NCI-H2029 (cell line): ENCODE measurements around the gene LDLRAD4.

Source experiments
- DNase-seq: peaks from one replicate; lab custom pipeline; 2025; lab: John Stamatoyannopoulos, UW

LDLRAD4 gene

GRCh38 chr18:13265911-13266217 lies 47.3 kb downstream of the LDLRAD4 start:
- no peak for DNase-seq

DNA sequence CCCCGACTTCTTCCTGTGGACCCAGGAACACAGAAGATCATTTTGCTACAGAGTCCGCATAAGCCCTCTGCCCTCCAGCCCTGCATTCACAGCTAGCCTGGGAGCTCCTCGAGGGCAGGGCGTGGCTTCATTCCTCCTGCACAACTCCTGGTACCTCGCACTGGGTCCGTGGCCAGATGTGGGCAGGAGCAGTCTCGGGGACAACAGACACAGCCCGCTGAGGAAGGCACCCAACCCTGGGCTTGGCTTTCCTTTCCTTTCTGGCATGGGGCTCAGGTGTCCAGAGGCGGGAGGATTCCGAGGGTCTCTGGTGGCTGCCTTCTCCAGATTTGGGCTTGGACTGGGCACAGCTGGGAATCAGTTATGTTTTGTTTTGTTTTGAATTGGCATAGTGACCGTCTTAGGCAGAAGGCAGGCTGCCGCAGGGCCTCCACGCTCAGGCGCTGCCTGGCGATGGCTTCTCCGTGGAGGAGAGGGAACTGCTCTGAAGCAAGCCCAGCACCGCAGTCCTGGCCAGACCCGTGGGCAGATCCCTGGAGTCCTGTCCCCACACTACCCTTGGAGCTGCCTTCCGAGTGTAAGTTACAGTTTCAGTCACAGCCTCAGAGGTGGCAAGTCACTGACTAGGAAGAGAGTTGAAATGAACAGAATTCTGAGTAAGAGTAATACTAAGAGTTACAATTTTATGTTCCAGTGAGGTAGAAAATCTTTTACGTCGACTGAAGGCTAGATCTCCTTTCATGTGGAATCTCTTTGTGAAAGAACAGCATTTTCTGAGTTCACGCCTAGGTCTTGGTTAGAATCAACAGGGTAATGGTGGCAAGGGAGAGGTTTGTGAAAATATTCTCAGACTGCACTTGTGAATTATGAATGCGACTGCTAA lies 47.9 kb downstream of the LDLRAD4 start:
- no peak for DNase-seq

DNA sequence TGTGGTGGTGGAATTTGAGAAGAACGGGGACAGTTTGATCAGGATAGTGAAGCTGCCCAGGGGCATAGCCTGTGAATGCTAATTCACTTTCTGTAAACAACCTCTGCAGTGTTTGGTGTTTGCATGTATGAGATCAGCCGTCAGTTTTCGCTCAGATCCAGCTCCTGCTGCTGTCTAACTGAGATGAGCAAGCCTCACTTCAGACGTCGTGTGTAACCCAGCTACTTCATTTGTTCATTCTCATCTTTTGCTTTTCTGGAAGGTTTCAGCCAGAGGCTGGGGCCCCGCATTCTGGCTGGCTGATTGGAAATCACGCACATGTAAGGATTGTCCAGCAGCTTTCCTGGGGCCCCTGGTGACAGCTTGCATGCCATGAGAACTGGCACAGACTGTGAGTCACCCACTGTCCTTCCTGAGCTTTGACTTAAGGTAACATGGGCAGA lies 48.9 kb downstream of the LDLRAD4 start:
- DNase-seq: no peak

- DNase-seq: no peak
Observed at GRCh38 chr18:13268158-13269012, 49.8 kb downstream of the LDLRAD4 start.

DNA sequence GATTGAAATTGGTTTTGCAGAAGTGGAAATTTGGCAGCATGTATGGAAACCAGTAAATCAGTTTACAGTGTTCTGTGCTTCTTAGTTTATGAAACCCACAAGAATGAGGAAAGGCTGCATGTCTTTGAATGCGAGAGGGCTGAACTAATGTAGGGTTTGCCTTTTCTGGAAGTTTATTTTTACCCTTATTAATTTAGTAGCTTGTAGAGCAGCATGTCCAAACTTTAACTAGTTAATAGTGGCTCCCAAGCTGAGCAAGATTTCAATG lies 50.4 kb downstream of the LDLRAD4 start:
- no peak for DNase-seq

DNA sequence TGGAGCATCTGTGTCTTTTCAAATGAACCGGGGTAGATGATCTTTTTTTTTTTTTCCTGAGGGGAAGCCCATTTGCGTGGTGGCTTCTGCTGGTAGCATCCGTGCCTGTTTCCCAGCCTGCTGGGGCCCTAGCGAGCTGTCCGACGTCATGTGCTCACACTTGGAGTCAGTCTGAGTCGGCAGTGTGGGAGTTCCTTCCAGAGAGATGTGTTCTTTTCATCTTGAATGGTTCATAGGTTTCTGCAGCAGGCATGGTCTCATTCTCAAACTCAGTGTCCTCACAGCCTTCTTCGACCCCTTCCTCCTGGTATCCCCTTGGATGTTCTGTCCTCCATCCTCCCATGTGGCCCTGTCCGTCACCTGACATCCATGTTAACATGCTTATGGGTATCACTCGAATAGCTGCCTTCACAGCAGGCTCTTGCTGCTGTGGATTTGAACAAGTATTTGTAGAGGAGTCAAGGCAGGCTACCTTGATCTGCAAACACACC lies 51.0 kb downstream of the LDLRAD4 start:
- DNase-seq: no peak

DNA sequence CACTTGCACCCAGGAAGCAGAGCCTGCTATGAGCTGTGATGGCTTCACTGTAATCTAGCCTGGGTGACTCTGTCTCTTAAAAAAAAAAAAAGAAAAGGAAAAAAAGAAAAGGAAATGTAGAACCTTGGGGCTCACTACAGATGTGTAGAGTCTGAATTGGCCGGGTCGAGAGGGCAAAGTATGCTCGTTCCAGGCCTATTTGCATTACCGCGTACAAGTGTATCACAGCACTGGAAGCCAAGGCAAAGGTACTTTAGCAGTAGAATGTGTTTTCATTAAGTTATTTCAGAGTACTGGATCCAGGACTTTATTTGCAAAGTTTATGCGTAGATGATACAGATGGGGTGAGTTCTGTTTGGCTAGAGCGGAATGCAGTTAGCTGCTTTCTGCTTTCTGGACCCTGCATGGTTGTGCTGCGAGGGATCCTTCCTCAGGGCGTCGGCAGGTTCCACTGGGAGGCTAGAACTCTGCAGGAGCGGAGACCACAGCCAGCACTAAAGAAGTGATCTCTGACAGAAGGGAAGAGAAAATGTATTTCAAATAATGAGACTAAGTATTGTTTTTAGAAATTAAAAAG lies 51.8 kb downstream of the LDLRAD4 start:
- no peak for DNase-seq

GRCh38 chr18:13271302-13271911 lies 52.8 kb downstream of the LDLRAD4 start:
- no peak for DNase-seq

DNA sequence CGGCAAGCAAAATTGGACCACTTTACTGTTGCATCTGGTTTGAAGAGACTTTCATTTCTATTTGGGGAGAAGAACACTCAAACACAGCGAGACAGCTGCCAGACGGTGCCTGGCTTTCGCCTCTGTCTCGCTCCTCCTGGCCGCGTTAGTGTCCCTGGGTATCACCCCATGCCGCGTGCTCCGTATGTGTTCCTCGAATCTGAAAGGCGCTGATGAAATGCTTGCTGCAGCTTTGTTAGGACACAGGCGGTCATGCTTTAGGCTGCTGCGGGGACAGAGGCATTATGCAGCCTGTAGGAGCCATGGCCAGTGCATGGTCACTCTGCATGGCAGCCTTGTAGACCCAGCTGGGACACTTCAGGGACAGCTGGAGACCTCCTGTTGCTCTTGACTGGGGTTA lies 53.9 kb downstream of the LDLRAD4 start:
- no peak for DNase-seq

DNA sequence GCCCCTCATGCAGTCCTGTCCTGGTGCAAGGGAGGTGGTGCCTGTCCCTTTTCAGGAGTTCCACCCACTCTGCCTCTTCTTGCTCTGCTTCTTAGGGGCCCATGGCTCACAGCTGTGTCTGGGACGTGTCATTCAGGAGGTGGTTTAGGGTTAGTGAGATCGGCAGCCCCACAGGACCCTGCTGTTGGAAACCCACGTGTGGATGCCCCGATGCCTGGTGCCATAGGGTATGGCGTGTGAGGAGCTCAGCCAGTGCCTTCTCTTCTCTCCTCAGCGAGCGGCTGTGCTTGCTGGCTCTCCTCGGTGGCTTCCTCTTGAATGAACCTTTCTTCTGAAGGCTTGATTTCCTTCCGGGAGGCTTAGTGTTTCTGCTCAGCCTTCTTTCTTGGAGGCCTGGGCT lies 55.2 kb downstream of the LDLRAD4 start:
- DNase-seq: no peak

GRCh38 chr18:13275075-13275474 lies 56.5 kb downstream of the LDLRAD4 start:
- DNase-seq: no peak

DNA sequence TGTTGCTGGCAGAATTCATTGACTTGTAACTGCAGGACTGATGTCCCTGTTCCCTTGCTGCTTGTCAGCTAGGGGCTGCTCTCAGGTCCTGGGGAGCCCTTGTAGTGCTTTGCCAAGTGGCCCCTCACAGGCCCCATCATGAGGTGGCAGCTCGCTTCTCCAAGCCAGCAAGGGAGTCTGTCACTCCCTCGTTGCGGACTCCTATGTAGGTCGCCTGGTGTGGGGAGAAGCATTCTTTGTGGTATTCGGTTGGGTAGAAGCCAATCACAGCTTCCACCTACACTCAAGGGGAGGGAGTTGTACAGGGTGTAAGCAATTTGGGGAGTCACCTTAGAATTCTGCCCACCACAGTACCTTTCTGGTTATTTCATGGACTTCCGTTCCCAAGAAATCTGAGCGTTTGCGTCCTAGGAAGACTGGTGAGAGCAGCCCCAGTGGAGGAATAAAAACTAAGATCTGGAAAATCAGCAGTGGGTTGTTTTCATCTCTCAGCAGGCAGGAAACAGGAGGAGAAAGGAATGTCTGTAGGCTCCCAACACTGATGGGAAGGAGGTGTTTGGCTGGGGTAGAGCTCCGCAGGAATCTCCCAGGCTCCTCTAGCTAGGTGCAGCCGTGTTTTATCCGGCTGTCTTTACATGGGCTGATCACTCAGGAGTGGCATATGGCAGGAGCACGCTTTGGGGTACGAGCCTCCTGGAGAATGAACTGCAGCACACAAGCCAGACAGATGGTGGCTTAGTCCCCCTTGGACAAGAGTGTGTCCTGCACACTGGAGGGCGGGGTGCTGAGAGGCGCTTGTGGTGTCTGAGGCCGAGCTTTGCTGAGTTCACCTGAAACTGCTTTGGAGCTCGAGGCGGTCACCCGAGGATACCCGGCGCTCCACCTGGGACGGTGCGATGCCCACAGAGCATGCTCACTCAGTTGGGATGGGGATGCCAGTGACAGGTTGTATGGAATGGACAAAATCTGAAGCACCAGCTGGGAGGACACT lies 58.3 kb downstream of the LDLRAD4 start:
- no peak for DNase-seq

GRCh38 chr18:13278062-13278630 lies 59.6 kb downstream of the LDLRAD4 start:
- no peak for DNase-seq

GRCh38 chr18:13279181-13280069 lies 60.9 kb downstream of the LDLRAD4 start:
- DNase-seq: no peak

DNA sequence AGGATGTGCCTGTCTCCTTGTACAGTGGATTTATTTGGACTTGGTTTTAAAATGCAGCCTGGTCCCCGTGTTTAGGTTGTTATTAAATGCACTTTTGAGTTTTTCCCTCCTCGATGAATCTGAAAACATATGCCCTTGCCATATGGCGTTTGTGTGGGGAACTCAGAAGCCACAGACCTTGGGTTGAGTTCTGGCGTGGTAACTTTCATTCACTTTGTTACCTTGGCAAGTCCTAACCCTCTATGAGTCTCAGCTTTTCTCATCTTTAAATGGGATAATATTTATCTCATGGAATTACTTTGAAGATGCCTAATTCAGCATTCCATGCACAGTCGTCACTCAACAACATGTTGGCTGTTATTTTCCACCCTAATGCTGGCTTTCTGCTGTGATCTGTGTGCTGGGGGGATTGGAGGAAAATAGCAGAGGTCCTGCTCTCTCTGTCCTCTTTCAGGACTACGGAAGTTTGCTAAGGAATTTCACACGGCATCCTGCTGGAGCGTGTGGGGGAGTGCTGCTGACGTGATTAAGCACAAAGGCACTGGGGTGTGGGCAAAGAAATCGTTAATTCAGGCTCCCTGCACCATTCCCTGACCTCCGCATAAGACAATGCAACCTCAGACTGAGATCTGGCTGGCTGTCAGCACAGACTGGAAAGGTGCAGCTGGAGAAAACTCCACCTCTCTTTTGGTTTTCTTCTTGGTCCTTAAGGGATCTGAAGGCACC lies 61.7 kb downstream of the LDLRAD4 start:
- no peak for DNase-seq

DNA sequence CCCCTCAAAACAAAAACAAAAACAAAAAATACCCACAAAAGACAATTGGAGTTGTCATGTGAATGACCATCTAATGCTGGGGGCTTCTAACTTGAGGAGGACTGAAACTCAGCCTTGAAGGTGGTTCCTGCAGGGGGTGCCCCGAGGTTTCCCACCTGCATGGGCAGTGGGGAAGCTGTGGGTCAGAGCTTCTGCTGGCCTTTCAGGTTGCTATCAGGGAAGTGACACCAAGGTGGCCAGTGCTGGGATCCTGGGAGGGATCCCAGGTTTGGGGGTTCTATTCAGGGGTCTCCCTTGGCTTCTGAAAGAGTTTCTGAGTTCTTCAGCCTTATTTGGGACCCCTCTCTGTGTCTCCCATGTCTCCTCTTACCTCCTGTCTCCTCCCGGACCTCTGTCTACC lies 62.8 kb downstream of the LDLRAD4 start:
- no peak for DNase-seq

GRCh38 chr18:13283746-13284145 lies 65.2 kb downstream of the LDLRAD4 start:
- DNase-seq: no peak

DNA sequence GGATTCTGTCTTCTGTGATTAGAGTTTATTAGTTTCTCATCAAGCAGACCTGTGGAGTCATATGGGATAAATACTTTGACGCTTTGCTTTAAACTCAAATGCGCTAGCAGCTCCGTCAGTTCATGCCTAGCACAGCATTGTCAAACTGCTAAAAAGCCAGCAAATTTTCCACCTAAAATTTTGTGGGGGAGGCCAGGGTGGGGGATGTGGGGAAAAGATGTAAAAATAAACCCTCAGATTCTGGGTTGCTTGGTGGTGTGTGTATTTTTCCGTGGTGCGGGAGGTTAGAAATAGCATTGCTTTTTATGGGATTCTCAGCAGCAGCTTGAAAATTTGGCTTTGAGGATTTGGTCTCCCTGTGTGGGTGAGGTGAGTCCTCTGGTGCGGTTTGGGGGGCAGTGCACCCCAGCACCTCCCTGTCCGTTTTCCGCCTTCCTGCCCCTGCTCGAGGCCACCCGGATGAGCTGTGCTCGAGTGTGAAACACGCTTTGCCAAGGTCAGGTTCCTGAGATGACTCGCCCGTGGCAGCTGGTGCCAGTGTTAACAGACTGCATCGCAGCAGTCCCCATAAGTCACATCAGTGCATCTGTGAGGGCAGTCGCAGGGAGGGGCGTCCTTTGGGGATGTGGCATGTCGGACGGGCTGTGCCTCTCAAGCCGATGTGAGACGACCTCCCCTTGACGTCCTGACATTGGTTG lies 65.9 kb downstream of the LDLRAD4 start:
- no peak for DNase-seq

DNA sequence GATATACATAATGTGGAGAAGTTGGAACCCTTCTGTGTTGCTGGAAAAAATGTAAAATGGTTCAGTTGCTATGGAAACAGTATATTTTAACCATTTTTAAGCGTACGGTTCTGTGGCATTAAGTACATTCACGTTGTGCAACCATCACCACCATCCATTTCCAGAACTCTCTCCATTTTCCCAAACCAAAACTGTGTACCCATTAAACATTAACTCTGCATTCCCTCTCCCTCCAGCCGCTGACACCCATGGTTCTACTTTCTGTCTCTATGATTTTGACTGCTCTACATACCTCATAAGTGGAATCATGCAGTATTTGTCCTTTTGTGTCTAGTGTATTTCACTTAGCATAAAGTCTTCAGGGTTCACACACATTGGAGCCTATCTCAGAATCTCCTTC lies 67.3 kb downstream of the LDLRAD4 start:
- no peak for DNase-seq
